Left ventricle myocardium superior (tissue), 1 donor: ENCODE measurements around the gene RASAL1. TPM values are rescaled to one million over a fixed set of nuclear protein-coding genes. Genes with fewer than 3 reads are reported as not detected.

Source experiments
- ATAC-seq: fragments of 200-7000 bp; cut with Tn5 transposase; one replicate; pipeline ENCODE4 v1.9.1; 2020; ENCODE audit warnings: mild to moderate bottlenecking, moderate library complexity
- DNase-seq: peaks from one replicate; pipeline ENCODE4 v3.0.0-alpha.2; 2020
- intact Hi-C: fragments of 100-400 bp; cut with micrococcal nuclease; formaldehyde crosslinking; loops from one replicate; pipeline ENCODE4 v1.11.0; 2022
- total RNA-seq: library from RNA; stranded (reverse); fragmentation: NEBNext Ultra II Directional; extraction: Animal tissue kit (Norgen Biotek cat#: 25700); gene quantifications from one replicate; pipeline ENCODE4 v1.2.1, GENCODE V29; 2021
- donor health status: DM: no; HTN: yes; CAD: no; lungs with severe emphysema.

Gene RASAL1
- total RNA-seq, 1 donor from 2014 or later = not detected

DNA sequence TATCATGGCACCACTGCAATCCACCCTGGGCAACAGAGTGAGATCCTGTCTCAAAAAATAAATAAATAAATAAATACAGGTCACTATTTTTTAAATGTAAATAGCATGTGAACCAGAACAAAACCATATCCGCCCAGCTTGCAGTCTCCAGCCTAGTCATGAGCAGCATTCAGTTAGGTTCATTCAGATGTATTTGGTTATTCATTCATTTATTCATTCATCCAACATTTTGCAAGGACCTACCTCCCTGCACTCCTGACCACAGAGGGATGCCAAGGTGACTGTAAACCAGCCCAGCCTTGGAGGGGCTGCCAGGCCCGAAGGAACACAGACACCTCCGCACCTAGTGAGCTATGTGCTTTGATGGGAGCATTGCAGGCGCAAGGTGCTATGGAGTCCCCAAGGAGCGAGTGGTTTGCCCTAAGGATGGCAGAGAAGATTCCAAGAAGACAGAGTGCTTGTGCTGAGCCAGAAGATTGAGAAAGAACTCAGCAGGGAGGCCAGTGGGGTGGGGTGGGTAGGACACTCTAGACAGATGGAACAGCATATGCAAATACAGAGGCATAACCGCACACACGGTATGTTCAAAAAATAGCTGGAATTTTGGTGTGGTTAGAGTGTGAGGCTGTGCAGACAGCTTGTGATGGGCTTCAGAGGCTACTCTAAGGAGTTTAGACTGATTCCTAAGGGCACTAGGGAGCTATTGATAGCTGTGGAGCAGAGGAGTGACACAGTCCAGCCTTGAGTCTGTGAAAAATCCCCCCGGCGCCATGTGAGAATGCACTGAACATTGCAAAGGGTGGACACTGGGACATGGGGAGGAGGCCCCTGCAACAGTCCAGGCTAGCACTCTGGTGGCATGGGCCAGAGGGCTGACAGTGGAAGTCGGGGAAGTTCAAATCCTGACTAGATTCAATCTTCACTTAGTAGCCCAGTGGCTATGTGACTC is 67.3 kb downstream of the RASAL1 start:
- intact Hi-C loops = no loop called here
- no peak for DNase-seq
- no peak for ATAC-seq

DNA sequence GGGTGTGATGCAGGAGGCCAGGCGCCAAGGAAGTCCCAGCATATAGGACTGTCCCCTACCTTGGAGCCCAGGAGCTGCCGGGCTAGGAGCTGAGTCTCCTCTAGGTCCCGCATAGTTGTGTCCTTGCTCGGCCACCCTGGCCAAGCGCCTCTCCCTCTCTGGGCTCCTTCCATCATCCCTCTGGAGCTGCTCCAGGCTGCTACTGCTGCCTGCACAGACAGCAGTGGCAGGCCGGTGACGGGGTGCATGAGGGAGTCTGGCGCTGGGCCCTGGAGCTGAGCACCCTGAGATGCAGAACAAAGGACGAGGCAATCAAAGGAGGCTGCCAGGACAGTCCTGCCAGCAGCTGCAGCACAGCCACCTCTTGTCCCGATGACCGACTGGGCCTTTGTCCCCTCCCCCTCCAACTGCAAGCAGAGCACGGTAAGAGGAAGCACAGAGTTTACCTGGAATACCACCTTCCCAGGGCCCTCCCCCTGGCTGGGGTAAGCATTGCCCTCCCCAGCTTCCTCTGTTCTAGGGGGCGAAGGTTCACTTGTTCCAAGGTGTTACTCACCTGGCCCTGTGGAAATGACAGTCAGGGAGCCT is 68.7 kb downstream of the RASAL1 start:
- ATAC-seq (no peak), DNase-seq (no peak)
- intact Hi-C loops = no loop called here

DNA sequence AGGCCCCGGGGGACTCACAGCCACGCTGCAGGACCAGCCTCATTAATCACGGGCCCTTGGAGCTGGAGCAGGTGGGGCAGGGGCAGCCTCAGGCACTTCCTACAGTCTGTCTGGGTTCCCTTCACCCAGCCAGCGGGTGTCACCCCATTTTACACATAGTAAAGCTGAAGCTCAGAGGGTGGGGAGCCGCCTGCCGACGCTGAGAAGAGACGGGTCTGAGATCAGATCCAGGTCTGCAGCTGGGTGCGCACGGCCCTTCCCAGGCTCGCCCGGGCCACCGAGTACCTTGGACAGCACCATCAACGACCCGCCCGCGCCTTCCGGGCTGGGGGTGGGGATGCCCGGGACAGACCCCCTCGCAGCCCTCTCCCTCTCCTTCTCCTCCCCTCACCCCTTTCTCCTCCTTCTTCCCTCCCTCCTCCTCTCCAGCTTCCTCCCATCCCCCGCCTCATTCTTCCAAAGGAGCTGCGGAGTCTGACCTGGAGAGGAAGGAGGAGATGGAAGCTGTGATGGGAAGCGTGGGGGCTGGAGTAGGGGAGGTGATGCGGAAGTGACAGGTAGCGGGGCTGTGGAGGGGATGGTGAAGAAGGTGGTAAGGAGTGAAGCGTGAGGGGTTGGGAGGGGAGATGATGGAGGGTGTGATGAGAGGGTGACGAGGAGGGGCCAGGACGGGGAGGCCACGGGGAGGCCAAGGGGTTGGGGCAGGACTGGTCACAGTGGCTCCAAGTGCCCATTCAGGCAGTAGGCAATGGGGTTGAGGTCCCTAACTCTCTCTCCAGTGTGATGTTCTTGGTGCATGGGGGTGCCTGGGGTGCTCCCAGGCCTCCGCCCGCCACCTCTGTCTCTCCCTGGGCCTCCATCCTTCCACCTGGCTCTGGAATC is 70.2 kb downstream of the RASAL1 start:
- DNase-seq (no peak), ATAC-seq (peak; percentile 41)
- intact Hi-C loops = no loop called here

DNA sequence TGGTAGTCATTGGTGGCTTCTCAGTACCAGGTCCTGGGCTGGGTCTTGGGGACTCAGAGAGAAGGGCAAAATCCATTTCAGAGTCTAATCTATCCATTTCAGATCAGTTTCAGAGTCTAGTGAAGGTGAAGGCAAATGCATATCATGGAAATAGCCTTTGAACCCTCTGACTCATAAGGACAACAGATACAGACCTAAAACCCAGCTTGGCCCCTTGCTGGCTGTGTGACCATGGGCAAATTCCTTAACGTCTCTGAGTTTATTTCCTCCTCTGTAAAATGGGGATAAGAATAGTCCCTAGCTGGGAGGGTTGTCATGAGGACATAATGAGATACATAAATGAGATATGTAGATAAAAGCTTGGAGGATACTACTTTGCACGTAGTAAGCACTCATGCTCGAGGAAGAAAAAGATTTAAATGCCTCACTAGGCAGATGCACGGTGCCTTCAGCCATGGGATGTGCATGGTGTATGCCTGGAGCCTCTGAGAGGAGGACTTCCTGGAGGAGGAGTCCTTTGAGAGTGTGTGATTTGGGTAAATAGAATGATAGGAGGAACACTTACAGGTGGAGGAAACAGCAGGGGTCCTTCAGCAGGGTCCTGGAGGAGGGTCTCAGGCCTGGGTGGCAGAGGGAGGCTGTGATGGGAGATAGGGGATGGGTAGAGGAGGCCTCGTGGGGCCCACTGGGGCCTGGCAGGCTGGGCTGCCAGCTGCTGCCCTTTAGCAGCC is 71.0 kb downstream of the RASAL1 start:
- no peak for ATAC-seq
- intact Hi-C loops = no loop called here
- DNase-seq = no peak

DNA sequence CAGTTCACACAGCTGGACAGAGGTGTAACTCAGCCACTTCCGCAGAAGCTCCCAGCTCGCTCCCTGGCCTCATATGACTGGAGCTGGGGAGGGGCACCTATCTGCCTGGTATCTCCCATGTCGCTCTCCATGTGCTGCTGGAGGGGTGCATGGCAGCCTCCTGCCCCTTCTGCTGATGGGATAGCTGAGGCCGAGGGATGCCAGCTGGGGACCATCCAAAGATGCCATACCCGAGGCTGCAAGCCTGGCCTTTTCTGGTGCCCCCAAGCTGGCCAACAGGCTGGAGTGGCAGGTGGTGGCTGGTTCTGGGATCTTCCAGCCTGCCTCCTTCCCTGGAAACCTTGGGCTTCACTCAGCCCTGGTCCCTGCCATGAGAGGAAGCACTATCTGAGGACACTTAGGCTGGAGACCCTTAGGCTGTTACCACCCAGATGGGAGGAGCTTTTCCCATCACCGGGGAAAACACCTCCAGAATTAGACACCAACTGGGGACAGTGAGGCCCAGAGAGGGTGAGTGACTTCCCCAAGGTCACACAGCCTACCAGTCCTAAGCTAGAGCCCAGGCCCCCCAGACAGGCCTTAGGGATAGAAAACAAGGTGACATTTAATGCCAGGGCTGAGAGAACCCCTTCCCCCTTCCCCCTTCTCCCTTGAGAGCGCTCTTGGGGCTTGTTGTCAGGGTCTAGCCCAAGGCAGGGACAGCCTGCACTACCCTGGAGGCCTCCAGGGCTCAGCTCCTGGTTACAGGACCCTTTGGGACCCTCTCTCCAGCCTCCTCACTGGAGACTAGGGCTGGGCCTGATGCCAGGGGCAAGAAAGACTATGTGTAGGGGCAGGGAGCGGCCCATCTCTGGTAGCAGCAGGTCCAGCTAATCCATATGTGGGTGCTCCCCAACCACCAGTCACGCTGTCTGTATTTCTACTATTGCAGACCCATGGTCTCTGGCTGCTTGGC is 71.9 kb downstream of the RASAL1 start:
- no peak for DNase-seq
- intact Hi-C loops = no loop called here

DNA sequence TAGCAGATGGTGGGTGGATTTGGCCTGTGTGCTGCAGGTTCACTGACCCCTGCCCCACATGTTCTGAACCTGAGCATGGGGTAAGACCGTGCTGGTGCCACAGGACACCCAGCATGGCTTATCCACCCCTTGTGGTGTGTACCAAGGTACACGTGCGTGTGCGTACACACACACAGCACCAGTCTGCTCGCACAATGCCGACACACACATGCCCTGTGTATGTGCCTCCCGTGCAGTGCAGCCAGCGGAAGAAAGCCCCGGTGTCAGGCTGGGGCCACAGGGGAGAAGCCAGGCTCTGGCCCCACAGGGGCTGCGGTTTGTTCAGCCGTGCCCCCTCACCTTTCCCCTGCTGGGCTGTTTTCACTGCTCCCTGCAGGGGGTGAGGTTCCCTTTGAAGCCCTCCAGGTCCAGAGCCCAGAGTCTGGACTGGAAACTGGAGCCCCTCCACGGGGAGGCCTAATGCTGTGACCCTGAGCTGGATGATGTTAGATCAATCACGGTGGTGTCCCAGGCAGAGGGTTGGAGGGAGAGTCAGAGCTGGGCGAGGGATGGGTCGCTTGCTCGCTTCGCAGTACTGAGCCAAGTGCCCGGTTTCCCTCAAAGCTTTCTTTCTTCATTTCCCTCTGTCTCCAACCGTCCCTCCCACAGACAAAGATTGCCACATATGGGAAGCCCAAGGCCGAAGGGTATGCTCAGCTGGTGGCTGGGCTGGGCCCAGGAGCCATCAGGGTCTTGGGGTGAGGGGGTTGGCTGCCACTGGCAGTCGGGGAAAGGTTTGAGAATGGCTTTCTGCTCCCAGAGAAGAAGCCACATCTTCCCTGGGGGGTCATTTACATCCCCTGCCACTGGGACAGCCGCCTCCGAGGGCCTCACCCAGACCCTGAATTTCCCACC is 72.8 kb downstream of the RASAL1 start:
- intact Hi-C loops = no loop called here
- DNase-seq (no peak), ATAC-seq (no peak)

More for the DNA sequence above, 71.9 kb downstream of the RASAL1 start:
- ATAC-seq = no peak

DNA sequence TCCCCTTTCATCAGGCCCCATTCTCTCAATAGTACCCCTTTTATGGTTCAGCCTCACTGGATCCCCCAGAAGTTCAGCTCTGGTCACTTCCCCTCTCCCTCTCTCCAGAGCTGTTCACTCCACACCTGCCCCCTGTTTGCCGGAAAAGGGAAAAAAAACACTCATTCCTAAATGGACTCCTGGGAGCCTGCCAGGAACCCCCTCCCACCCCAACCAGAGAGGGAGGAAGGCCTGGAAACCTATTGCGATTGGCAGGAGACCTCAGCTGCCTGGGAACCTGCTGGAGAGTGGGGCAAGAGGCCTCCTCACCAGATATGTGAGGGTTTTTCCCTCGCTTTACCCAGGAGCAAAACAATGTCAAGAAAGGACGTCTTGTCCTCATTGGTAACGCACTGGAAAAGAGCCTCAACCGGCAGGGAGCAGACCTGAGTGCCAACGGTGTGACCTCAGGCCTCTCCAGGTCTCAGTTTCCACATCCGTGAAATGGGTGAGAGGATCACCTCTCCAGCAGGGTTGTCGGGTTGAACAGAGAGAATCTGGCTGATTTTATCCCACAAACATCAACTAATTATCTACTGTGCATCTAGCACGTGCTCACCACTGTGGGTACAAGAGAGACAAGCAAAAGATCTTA is 74.4 kb downstream of the RASAL1 start:
- ATAC-seq = no peak
- intact Hi-C loops = no loop called here
- DNase-seq = no peak

DNA sequence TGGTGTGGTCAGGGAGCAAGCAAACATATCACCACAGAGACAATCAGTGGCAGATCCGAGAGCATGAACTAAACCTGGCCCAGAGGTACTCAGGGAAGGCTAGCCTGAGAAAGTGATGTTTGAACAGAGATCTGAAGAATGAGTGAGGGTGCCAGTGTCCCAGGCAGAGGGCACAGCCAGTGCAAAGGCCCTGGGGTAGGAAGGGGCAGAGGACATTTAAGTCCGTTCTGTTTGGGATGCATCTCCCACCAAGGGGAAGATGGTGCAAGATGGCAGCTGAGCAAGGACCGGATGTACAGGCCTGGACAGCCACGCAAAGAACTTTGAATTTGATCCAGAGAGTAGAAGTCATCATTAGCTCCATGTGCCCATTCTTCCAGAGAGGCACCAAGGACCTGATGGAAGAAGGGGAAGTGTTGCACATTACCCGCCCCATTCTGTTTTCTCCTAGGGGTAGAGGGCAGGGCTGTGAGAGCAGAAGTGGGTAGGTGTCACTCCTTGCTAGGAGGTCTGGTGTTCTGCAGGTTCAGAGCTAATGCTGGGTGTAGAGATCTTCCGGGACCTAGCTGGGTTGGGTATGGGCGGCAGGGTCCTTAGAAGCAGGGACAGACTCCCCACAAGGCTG is 75.1 kb downstream of the RASAL1 start:
- no peak for ATAC-seq
- intact Hi-C loops = no loop called here

DNA sequence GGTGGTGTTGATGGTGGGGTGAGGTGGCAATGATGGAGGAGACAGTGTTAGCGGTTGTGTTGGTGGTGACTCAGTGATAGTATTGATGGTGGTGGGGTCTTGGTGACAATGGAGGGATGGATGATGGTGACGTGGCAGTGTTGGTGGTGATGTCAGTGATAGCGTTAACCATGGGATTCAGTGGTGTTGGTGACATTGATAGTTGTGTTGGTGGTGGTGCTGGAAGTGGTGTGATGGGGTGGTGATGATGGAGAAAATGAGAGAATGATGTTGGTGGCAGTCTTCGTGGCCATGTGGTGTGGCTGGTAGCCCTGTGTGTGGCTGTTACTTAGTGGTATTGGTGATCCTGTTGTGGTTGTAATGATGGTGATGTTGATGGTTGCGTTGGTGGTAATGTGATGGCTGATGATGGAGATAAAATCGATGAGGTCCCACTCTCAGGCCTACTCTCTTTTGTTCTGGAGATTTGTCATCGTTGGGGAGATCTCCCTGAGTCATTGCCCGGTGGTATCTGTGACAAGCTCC is 76.4 kb downstream of the RASAL1 start:
- DNase-seq = no peak
- ATAC-seq = no peak
- intact Hi-C loops = no loop called here

More for the DNA sequence above, 75.1 kb downstream of the RASAL1 start:
- DNase-seq = no peak

DNA sequence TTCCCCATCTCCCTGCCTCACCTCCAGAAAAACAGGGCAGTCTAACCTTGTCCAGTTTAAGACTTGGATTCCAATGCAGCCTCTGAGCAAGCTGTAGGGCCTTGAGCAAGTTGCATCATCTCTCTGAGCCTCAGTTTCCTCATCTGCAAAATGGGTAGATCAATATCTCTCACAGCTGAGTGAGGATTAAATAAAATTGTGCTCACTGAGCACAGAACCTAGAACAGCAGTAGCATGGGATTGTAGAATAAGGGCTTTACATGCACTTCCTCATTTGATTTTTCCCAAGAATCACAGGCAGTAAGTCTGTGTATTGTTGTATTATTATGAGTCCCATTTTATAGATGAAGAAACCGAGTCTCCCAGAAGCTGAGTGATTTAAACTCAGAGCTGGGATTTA is 77.0 kb downstream of the RASAL1 start:
- intact Hi-C loops = no loop called here
- no peak for DNase-seq

DNA sequence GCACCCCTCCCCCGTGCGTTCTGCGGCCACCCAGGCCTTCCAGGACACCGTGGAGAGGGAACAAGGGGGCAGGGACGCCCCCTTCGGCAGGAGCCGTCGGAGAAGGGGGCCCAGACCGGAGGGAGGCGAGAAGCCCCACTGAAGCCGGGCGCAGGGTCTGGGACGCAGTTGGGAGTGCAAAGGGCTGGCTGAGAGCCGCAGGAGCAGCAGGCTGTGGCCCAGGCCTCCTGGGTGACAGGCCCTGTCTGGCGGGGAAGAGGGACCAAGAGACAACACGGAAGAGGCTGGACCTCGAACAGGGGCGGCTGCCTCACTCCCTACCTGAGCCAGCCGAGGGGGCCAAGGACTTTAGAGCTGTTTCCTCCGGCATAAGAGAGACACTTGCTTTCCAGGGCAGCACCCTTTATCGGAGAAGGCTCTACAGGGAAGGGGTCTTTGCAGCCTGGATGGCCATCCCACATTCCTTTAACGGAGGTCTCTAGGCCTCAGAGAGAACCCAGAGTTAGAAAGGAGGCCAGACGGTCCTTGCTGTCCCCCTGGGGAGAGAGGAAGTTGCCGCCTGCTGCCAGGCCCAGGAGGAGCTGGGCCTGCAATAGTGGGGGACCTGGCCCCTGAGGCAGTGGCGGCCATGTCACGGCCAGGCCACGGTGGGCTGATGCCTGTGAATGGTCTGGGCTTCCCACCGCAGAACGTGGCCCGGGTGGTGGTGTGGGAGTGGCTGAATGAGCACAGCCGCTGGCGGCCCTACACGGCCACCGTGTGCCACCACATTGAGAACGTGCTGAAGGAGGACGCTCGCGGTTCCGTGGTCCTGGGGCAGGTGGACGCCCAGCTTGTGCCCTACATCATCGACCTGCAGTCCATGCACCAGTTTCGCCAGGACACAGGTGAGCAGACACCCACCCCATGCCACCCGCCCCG is 77.7 kb downstream of the RASAL1 start:
- intact Hi-C loops = no loop called here
- DNase-seq (no peak), ATAC-seq (peak; percentile 15)

More for the DNA sequence above, 77.0 kb downstream of the RASAL1 start:
- no peak for ATAC-seq

DNA sequence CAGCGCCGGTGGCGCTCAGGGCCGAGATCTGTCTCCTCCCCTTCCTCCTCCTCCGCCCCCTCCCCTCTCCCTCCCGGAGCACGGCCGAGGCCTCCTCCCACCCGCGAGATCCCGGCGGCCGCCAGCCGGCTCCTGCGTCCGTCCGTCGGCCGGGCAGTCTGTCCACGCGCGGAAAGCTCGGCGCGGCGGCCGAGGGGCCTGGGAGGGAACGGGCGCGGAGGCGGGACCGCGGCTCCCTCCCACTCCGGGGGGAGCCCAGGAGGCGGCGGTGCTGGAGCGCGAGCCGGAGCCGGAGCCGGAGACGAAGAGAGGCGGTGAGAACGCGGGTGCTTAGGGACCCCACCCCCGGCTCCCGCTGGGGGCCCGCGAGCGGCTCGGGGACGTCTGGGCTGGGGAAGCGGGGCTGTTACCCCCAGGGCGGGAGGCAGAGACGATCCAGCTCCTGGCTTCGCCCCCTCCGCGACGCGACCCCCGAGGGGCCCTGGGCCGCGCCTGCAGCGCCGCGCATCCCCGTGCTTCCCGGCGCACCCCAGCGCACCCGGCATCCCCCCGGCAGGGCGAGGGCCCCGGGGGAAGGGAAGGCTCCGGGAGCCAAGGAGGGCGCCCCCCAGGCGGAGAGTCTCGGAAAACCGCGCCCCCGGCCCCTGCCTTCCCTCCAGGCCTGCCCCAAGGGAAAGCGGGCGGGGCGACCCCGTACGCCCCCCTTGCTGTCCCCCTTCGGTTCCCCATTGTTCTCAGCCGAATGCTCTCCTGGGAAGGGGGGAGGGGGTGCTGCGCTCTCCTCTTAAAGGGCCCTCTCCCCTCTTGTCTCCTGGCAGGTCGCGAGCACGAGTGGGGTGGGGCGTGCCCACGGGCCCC is 78.7 kb downstream of the RASAL1 start, which contains the start of gene DTX1:
Gene DTX1, plus strand, starts transcription at position 100 of the 858 bp plus-strand sequence. CDS start 1,463 bp downstream, outside the sequence.
- ATAC-seq (peak; percentile 83), DNase-seq (peak; percentile 63)
- intact Hi-C loops = no loop called here

DNA sequence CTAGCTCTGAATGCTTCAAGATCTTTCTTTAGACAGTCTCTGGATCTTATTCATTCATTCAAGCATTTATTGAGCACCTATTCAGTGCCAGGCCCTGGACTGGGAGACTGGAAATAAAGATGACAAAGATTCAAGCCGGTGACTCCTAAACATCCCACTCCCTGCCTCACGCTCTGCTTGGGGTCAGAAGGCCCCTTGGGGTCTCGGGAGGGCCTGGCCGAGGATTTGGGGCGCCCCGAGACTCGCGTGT is 79.3 kb downstream of the RASAL1 start:
- DNase-seq (no peak), ATAC-seq (no peak)
- intact Hi-C loops = no loop called here
